OCI-LY3 (cell line): Measurements from ENCODE around the gene HSPA1L.

Experiments used
- CTCF ChIP-seq: fragments of 200-600, 300-600 bp; sonication (generic); IDR thresholded peaks from 2 replicates; pipeline ENCODE4 v1.5.1; 2014; ENCODE audit warnings: antibody characterized with exemption, low read length, low read depth
- EZH2phosphoT487 ChIP-seq: fragments of 200-600 bp; shearing (Covaris generic); IDR thresholded peaks from 2 replicates; pipeline ENCODE4 v1.6.1; 2018; ENCODE audit warnings: antibody characterized with exemption, mixed run types, low read depth

GRCh38 chr6:31778193-31778592 is 36.9 kb downstream of the HSPA1L start:
- TF ChIP-seq CTCF: no peak
- no peak for TF ChIP-seq EZH2phosphoT487
